Astrocyte of the cerebellum (primary cell): ENCODE results near the gene CHPF2.

ENCODE experiments used
- DNase-seq: peaks from one replicate; pipeline ENCODE4 v3.0.0-alpha.2; 2011; ENCODE audit warnings: low read depth
- H3K4me3 ChIP-seq: 2 replicates; pipeline ENCODE4 v1.5.1; 2011; ENCODE audit warnings: mild to moderate bottlenecking, low read depth, low read length, moderate library complexity
- CTCF ChIP-seq: IDR thresholded peaks from 2 replicates; pipeline ENCODE4 v1.5.1; 2012; ENCODE audit warnings: low read length, low read depth, moderate library complexity, mild to moderate bottlenecking; ENCODE audit errors: missing control alignments
- in situ Hi-C: cut with HindIII; loops from 2 replicates; pipeline ENCODE4 v1.10.0; 2017; ENCODE audit warnings: low sequenced_read_pairs

The CHPF2 gene

DNA sequence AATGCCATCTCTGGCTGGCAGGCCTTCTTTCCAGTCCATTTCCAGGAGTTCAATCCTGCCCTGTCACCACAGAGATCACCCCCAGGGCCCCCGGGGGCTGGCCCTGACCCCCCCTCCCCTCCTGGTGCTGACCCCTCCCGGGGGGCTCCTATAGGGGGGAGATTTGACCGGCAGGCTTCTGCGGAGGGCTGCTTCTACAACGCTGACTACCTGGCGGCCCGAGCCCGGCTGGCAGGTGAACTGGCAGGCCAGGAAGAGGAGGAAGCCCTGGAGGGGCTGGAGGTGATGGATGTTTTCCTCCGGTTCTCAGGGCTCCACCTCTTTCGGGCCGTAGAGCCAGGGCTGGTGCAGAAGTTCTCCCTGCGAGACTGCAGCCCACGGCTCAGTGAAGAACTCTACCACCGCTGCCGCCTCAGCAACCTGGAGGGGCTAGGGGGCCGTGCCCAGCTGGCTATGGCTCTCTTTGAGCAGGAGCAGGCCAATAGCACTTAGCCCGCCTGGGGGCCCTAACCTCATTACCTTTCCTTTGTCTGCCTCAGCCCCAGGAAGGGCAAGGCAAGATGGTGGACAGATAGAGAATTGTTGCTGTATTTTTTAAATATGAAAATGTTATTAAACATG, 6.0 kb downstream of the CHPF2 start:
- H3K4me3 ChIP-seq, result no peak overlapping the region
- no peak for TF ChIP-seq CTCF
- in situ Hi-C loops, result loop anchor here (5.0 kb wide), 1 partner anchor 74 kb away; no protein-coding TSS in a partner anchor
- no peak for DNase-seq

- no peak for DNase-seq
- in situ Hi-C loops, result loop anchor here (5.0 kb wide), 1 partner anchor 73 kb away; no protein-coding TSS in a partner anchor
- no peak for TF ChIP-seq CTCF
- H3K4me3 ChIP-seq, result no peak overlapping the region
These were observed 6.9 kb downstream of the CHPF2 start for GRCh38 chr7:151238924-151239836.

DNA sequence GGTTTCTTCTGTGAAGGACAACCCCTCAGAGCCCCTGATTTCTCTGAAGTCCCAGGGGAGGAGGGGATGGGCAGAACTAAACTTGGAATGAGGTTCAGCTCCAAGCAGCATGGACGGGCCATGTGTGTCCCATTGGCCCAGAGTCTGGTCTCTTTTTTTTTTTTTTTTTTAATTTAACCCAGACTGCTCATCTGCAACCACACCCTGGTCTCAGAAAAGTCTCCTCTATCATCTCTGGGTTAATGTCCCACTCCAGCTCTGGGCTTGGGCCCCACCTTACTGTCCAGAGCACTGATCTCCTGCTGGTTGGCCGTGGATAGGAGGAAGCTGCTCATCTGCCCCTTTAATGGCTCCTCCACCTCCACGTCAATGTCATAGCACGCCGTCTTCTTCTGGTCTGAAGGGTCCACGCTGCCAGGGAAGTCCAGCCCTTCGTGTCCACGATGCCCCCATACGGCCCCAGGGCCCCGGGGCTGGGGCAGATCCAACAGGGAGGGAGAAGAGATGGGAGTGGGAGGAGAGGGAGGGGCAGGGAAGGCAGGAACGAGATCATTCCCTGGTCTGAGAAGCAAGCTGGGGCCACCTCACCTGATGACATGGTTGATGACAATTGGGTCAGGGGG, 7.7 kb downstream of the CHPF2 start:
- no peak overlapping the region for H3K4me3 ChIP-seq
- DNase-seq, result no peak
- in situ Hi-C loops, result loop anchor here (5.0 kb wide), 1 partner anchor 72 kb away; no protein-coding TSS in a partner anchor
- TF ChIP-seq CTCF, result no peak

GRCh38 chr7:151240536-151240935, 8.3 kb downstream of the CHPF2 start:
- no peak overlapping the region for H3K4me3 ChIP-seq
- in situ Hi-C loops, result no loop called here
- TF ChIP-seq CTCF, result no peak

DNA sequence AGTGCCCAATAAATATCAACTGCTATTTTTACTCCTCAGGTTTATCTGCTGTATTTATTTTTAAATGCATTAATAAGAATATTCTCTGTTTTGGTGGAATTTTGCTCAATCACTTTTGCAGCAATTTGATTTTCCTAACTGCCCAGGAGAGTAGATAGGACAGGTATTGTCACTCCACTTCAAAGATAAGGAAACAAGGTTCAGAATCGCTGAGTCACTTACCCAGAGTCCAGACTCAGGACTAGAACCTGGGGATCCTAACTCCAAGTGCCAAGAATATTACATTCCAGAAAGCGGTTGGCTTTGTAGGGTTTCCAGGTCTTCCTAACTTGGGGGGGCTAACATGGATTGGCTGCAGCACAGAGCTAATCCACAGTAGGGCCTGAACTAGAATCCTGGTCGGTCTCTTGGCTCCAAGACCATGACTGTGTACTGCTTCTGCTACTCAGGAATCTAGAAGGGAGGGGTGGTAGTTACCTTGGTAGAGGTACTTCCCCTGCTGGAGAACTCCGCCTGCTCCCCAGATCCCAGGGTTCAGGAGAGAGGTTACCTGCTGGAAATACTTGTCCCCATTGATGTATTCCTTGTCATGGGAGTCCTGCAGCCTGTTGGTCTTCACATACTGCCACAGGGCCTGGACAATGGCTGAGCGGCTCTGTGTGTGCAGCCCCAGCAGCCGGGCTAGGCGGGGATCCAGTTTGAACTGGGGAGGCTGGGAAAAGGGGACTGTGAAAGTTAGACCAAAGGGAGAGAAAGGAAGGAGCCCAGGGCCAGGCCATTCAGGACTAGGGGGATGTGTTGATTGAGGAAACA, 8.9 kb downstream of the CHPF2 start:
- in situ Hi-C loops, result no loop called here

More at GRCh38 chr7:151240536-151240935, 8.3 kb downstream of the CHPF2 start:
- no peak for DNase-seq

More for the DNA sequence above, 8.9 kb downstream of the CHPF2 start:
- no peak overlapping the region for H3K4me3 ChIP-seq
- DNase-seq, result no peak
- TF ChIP-seq CTCF, result no peak
